NT2/D1 (cell line): ENCODE data around the gene ERVV-1.

Experiments used
- SUZ12 ChIP-seq: IDR thresholded peaks from 2 replicates; pipeline ENCODE4 v1.6.1; 2011; ENCODE audit not compliant: insufficient read length, insufficient read depth; ENCODE audit errors: extremely low read depth
- YY1 ChIP-seq: IDR thresholded peaks from 2 replicates; pipeline ENCODE4 v1.6.1; 2011; ENCODE audit not compliant: insufficient read length, insufficient read depth
- ZNF274 ChIP-seq: IDR thresholded peaks from 2 replicates; pipeline ENCODE4 v1.6.1; 2011; ENCODE audit warnings: mild to moderate bottlenecking, low read depth, low read length

DNA sequence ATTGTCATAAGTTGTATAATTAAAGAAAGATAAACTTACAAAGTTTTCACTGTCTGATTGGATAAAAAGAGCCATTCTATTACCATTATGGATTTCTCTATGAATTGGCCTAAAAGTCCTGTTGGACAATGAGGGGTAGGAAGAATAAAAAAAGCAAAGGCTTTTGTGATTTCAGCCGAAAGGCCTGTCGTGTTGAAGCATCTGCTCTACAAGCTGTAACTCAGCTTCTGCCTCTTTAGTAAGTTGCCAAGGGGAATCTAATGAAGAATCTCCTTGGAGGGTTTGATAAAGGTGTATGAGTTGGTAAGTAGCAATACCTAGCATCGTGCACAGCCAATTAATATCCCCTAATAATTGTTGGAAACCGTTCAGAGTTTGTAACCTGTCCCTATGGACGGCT, 25.2 kb upstream of the ERVV-1 start:
- TF ChIP-seq ZNF274 (no peak), YY1 (no peak), SUZ12 (no peak)
